Astrocyte of the spinal cord (primary cell): ENCODE data around the gene RARRES2.

Source experiments
- DNase-seq: peaks from one replicate; pipeline ENCODE4 v3.0.0; 2011; ENCODE audit warnings: low read depth, low spot score
- H3K4me3 ChIP-seq: 2 replicates; pipeline ENCODE4 v1.5.1; 2011; ENCODE audit warnings: low read depth, mild to moderate bottlenecking, low read length, moderate library complexity
- in situ Hi-C: cut with HindIII; loops from 2 replicates; pipeline ENCODE4 v1.10.0; 2017; ENCODE audit warnings: low sequenced_read_pairs
- TF ChIP-seq, protein P1 (sequence below): IDR thresholded peaks from 2 replicates; pipeline ENCODE4 v1.5.1; 2012; ENCODE audit warnings: low read depth, mild to moderate bottlenecking, low read length, inconsistent platforms

Gene RARRES2

DNA sequence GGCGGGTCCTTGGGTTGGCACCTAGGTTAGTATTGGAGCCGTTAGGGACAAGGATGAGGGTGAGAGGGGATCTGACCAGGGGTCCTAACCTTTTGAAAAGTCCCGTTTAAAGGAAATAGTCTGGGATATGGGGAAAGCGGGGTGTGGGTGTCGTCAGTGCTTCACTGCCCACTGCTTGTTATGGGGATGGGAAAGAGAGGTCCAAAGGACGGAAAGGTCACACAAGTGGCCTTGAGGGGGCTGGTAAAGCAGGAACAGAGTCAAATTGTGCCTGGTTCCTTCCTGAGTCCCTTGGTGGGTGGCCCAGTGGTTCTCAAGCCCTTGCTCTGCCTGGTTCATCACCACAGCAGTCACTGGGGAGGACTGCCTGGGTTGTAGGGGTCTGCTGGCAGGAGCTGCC lies 35.1 kb upstream of the RARRES2 start:
- no peak for DNase-seq
- H3K4me3 ChIP-seq = no peak overlapping the region
- TF ChIP-seq, protein P1, sequence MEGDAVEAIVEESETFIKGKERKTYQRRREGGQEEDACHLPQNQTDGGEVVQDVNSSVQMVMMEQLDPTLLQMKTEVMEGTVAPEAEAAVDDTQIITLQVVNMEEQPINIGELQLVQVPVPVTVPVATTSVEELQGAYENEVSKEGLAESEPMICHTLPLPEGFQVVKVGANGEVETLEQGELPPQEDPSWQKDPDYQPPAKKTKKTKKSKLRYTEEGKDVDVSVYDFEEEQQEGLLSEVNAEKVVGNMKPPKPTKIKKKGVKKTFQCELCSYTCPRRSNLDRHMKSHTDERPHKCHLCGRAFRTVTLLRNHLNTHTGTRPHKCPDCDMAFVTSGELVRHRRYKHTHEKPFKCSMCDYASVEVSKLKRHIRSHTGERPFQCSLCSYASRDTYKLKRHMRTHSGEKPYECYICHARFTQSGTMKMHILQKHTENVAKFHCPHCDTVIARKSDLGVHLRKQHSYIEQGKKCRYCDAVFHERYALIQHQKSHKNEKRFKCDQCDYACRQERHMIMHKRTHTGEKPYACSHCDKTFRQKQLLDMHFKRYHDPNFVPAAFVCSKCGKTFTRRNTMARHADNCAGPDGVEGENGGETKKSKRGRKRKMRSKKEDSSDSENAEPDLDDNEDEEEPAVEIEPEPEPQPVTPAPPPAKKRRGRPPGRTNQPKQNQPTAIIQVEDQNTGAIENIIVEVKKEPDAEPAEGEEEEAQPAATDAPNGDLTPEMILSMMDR = no peak
- in situ Hi-C loops = no loop called here

DNA sequence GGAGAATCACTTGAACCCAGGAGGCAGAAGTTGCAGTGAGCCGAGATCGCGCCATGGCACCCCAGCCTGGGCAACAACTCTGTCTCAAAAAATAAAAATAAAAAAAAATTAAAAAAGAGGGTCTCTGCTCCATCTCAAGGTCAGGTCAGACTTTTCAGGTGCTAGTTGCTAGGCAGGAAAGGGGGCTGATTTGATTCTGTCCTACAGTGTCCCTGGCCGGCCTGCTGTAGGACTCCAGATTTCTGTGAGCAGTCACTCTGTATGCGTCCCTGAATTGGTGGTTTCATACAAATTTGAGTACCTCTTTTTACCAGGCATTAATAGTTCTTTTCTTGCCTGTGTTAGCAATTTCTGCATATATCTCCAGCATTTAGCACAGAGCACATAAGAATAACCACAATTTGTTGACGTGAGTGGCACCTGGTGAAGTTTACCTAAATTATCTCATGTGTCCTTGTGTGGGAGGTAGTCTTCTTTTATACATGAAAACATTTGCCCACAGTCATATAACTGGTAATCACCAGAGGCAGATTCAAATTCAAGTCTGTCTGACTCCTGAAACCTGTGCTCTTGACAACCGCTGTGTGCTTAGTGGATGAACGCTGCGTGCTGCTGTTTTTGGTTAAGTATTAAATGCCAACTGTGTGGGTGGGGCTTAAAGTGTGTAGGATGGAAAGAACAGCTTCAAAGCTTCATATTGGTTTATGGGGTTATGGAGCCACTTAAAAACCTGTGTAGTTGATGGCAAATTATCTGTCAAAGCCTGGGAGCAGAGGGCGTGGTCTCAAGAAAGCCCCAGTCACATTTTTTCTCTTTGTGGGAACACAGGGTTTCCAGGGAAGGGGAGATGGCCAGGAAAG lies 34.5 kb upstream of the RARRES2 start:
- no peak for DNase-seq
- no peak overlapping the region for H3K4me3 ChIP-seq
- TF ChIP-seq, protein P1 = no peak
- in situ Hi-C loops = no loop called here

GRCh38 chr7:150374472-150374871 lies 33.0 kb upstream of the RARRES2 start:
- TF ChIP-seq, protein P1 = no peak
- DNase-seq = no peak
- in situ Hi-C loops = no loop called here
- H3K4me3 ChIP-seq = no peak overlapping the region

DNA sequence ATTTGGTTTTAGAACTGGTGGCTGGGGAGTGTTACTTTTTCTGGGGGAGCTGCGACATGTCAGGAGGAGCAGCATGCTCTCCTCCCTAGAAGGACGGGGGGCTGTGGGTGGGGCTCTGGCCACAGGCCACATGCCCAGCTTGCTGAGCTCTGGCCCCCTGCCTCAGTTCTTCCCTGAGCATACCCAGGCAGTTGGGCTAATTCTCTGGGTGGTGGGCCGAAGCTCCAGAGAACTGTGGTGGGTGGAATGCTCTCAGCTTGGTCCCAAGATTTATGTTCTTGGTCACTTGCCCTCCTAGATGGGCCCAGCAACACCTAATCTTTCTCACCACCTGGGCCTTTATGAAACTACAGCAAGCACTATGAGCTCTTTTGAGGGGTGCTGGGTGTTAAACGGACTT lies 32.6 kb upstream of the RARRES2 start:
- no peak for DNase-seq
- H3K4me3 ChIP-seq = no peak overlapping the region
- TF ChIP-seq, protein P1 = no peak
- in situ Hi-C loops = no loop called here

GRCh38 chr7:150373049-150373801 lies 31.8 kb upstream of the RARRES2 start:
- in situ Hi-C loops = no loop called here
- DNase-seq = no peak
- no peak overlapping the region for H3K4me3 ChIP-seq
- TF ChIP-seq, protein P1 = no peak

DNA sequence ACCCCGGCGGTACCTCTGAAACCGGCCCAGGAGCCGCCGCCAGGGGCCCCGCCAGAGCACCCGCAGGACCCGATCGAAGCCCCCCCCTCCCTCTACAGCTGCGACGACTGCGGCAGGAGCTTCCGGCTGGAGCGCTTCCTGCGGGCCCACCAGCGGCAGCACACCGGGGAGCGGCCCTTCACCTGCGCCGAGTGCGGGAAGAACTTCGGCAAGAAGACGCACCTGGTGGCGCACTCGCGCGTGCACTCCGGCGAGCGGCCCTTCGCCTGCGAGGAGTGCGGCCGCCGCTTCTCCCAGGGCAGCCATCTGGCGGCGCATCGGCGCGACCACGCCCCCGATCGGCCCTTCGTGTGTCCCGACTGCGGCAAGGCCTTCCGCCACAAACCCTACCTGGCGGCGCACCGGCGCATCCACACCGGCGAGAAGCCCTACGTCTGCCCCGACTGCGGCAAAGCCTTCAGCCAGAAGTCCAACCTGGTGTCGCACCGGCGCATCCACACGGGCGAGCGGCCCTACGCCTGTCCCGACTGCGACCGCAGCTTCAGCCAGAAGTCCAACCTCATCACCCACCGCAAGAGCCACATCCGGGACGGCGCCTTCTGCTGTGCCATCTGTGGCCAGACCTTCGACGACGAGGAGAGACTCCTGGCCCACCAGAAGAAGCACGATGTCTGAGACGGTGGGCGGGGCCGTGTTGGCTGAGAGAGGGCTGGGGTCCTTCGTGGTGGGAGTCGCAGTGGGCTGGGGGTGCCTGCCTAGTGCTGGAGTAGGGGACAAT lies 31.0 kb upstream of the RARRES2 start:
- TF ChIP-seq, protein P1 = no peak
- in situ Hi-C loops = no loop called here
- H3K4me3 ChIP-seq = no peak overlapping the region
- no peak for DNase-seq
